ENCODE measurements around the gene RUNX3. TPM values are rescaled to one million over a fixed set of nuclear protein-coding genes. Genes with fewer than 3 reads are reported as not detected.

Gene RUNX3
- total RNA-seq, 1 experiment from 2014 or later, result 0.33 TPM

DNA sequence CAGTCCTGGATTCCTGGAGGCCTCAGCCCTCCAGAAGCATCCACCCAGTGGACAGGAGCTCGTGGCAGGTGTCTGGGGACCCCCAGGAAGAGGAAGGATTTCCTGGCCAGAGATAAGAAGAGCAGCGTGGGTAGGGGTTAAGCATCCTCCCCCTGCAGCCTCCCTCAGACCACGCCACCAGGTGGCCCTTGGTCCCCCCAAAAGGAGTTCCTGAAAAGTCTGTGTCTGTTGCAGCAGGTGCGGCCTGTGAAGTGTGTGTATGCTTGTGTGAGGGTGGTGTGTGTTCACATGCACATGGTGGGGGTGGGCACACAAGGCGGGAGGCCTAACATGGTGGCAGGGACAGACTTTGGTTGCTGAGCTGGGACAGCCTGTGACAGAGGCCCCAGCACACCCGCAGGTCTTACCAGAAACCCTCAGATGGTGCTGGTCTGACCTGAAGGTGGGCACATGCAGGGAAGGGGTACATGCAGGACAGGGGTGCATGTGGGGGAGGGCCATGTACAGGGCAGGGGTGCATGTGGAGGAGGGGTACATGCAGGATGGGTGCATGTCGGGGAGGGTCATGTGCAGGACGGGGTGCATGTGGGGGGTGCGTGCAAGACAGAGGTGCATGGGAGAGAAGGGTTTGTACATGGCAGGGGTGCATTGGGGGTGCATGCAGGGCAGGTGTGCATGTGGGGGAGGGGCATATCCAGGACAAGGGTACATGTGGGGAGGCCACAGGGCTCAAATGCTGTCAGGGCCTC is 18.2 kb upstream of the RUNX3 start:
- no peak overlapping the region for H3T11ph ChIP-seq (ENCODE audit: low read length)
- H3K9ac ChIP-seq (ENCODE audit: extremely low read depth, insufficient read length, low read length), result no peak overlapping the region
- H3K4me3 Mint-ChIP-seq, result no peak overlapping the region

More for the DNA sequence above, 18.2 kb upstream of the RUNX3 start:
- Mint-ChIP-seq H3K9me3 (no peaks in the 10 kb centered on the region; a peak in 1 of 5 replicates), H3K36me3 (ENCODE audit: insufficient read depth in 1 of 3, low read depth in 3 of 3) (no peaks in the 10 kb centered on the region), H3K27ac (peak overlapping the region in 1 of 3 experiments; percentile 87; a peak in 1 of 7 replicates), H3K27me3 (ENCODE audit: low read depth) (no peaks in the 10 kb centered on the region), H3K4me1 (peaks cover 27 to 38% of the 10 kb centered on the region in 2 experiments)
- Histone ChIP-seq H2AK5ac (ENCODE audit: insufficient read length, low read length) (no peak overlapping the region), H3K23me2 (ENCODE audit: insufficient read length, low read depth, low read length, poor library complexity, severe bottlenecking) (no peaks in the 10 kb centered on the region), H4K20me1 (ENCODE audit: control insufficient read depth, insufficient read depth, insufficient read length) (no peaks in the 10 kb centered on the region), H3K9me3 (ENCODE audit: control insufficient read depth, low read depth, low read length) (no peaks in the 10 kb centered on the region), H3K14ac (ENCODE audit: insufficient read depth, low read length) (no peak overlapping the region), H2BK15ac (ENCODE audit: low read depth, low read length) (no peak overlapping the region), H2BK120ac (ENCODE audit: low read depth, low read length, poor library complexity, severe bottlenecking) (no peak overlapping the region), H2BK20ac (ENCODE audit: low read depth, low read length, poor library complexity, severe bottlenecking) (no peak overlapping the region), H3K79me1 (ENCODE audit: insufficient read depth, low read depth, low read length, poor library complexity, severe bottlenecking) (no peaks in the 10 kb centered on the region), H3K4me1 (ENCODE audit: insufficient read depth, low read length) (no peaks in the 10 kb centered on the region; the same call in 1 of the 2 replicates), H3K23ac (ENCODE audit: insufficient read length, low read depth, low read length) (no peak overlapping the region), H2AFZ (ENCODE audit: low read length) (no peak overlapping the region), H3K27ac (ENCODE audit: insufficient read length, low read depth, low read length) (no peak overlapping the region), H3K27me3 (ENCODE audit: insufficient read depth, low read length) (no peaks in the 10 kb centered on the region), H2BK12ac (ENCODE audit: insufficient read length, low read depth, low read length) (no peak overlapping the region), H4K8ac (replicated peaks; ENCODE audit: insufficient read length, low read depth, low read length) (no peak overlapping the region), H2BK5ac (ENCODE audit: insufficient read length, low read length) (no peak overlapping the region), H4K5ac (ENCODE audit: insufficient read length, low read depth, low read length) (no peak overlapping the region), H3K4me2 (ENCODE audit: insufficient read depth, insufficient read length, low read length) (no peak overlapping the region), H3K18ac (ENCODE audit: insufficient read length, low read depth, low read length) (no peak overlapping the region), H3K4ac (ENCODE audit: low read depth, low read length) (no peak overlapping the region), H3K56ac (ENCODE audit: insufficient read length, low read depth, low read length) (no peak overlapping the region), H4K91ac (ENCODE audit: insufficient read length, low read depth, low read length) (no peak overlapping the region), H3K79me2 (ENCODE audit: insufficient read depth, low read length) (no peaks in the 10 kb centered on the region)
- DNase-seq, result no peak
- WGBS (ENCODE audit: extremely low coverage, insufficient read length, low lambda C conversion rate), result no CpG with 5 or more reads among the region's 9 CpGs
- no peak for TF ChIP-seq CTCF (conservative IDR thresholded peaks at IDR 0.05)

Data from H9 (cell line).